ENCODE data around the gene NDFIP2. TPM values are rescaled to one million over a fixed set of nuclear protein-coding genes. Genes with fewer than 3 reads are reported as not detected.

Gene NDFIP2
- total and polyA plus RNA-seq, 2 donors (not counting 3 experiments of a cell fraction or from before 2014, with no cell fraction given), result 7.9 to 18.5 TPM

- intact Hi-C loops (cut with micrococcal nuclease), result no loop called here
- Histone ChIP-seq H3K36me3 (ENCODE audit: control insufficient read depth in 2 of 2, extremely low read depth in 1 of 2, insufficient read depth in 2 of 2, low read length in 2 of 2) (no peaks in the 10 kb centered on the region), H3K4me1 (ENCODE audit: control insufficient read depth, extremely low read depth, insufficient read depth, low read length) (peaks cover 11% of the 10 kb centered on the region), H4K20me1 (replicated peaks; ENCODE audit: control insufficient read depth, extremely low read depth, insufficient read depth, low read length) (no peaks in the 10 kb centered on the region), H2AFZ (ENCODE audit: low read depth, low read length) (no peak overlapping the region), H3K9me1 (replicated peaks; ENCODE audit: control insufficient read depth, extremely low read depth, insufficient read depth, low read length) (no peaks in the 10 kb centered on the region), H3K9ac (replicated peaks; ENCODE audit: extremely low read depth, insufficient read depth, low read length) (no peak overlapping the region), H3K27ac (ENCODE audit: insufficient read depth, low read depth, low read length) (no peak overlapping the region), H3K4me3 (replicated peaks in 1 of 3; ENCODE audit: insufficient read depth in 1 of 3, low read depth in 1 of 3, low read length in 3 of 3) (no peak overlapping the region), H3K27me3 (ENCODE audit: control insufficient read depth in 2 of 2, insufficient read depth in 2 of 2, low read length in 2 of 2) (no peaks in the 10 kb centered on the region), H3K4me2 (ENCODE audit: insufficient read depth, low read length) (no peak overlapping the region), H3K9me3 (replicated peaks; ENCODE audit: control insufficient read depth, insufficient read depth, low read length) (no peaks in the 10 kb centered on the region), H3K79me2 (ENCODE audit: control insufficient read depth, insufficient read depth, low read length) (no peaks in the 10 kb centered on the region)
- no peak for FAIRE-seq
- CTCF ChIA-PET, result interaction anchor here (0.6 to 1.8 kb wide), 4 partner anchors 33 to 1864 kb away, joined by 3 to 9 read pairs (median 4); no protein-coding TSS in a partner anchor
- dilution Hi-C loops (cut with MboI; ENCODE audit: extremely low pct_ligation_motif_present, low sequenced_read_pairs), result no loop called here
- DNase-seq (ENCODE audit: low read depth, low spot score), result no peak
- BruUV-seq (replicated peaks), result no TSS peak
- no peak for TF ChIP-seq MAX (IDR thresholded peaks at IDR 0.05; ENCODE audit: insufficient read depth, insufficient read length)
- no peak for TF ChIP-seq FOS (IDR thresholded peaks at IDR 0.05; ENCODE audit: borderline replicate concordance, insufficient read depth, low read length)
- no peak for TF ChIP-seq CTCF (IDR thresholded peaks at IDR 0.05; ENCODE audit: extremely low read depth in 1 of 2, insufficient read depth in 1 of 2, low read depth in 1 of 2, low read length in 2 of 2)
- TF ChIP-seq POLR2A (IDR thresholded peaks at IDR 0.05; ENCODE audit: low read depth, low read length), result no peak
- POLR2A ChIA-PET, result no interaction called here
Observed at GRCh38 chr13:79456656-79457365, 24.1 kb upstream of the NDFIP2 start.

- CTCF ChIA-PET, result interaction anchor here (1.0 to 2.8 kb wide), 4 partner anchors 33 to 84 kb away, joined by 3 to 17 read pairs (median 8); no protein-coding TSS in a partner anchor
- FAIRE-seq, result no peak
Observed at GRCh38 chr13:79457390-79457789, 23.6 kb upstream of the NDFIP2 start.

More at GRCh38 chr13:79457390-79457789, 23.6 kb upstream of the NDFIP2 start:
- no peaks in the 10 kb centered on the region for H3K9me1 ChIP-seq (replicated peaks; ENCODE audit: control insufficient read depth, extremely low read depth, insufficient read depth, low read length)
- dilution Hi-C loops (cut with MboI; ENCODE audit: extremely low pct_ligation_motif_present, low sequenced_read_pairs) (no loop called here), intact Hi-C loops (cut with micrococcal nuclease) (no loop called here)
- no peaks in the 10 kb centered on the region for H3K9me3 ChIP-seq (replicated peaks; ENCODE audit: control insufficient read depth, insufficient read depth, low read length)
- peaks cover 9% of the 10 kb centered on the region for H3K4me1 ChIP-seq (ENCODE audit: control insufficient read depth, extremely low read depth, insufficient read depth, low read length)
- TF ChIP-seq POLR2A (IDR thresholded peaks at IDR 0.05; ENCODE audit: low read depth, low read length) (no peak), FOS (IDR thresholded peaks at IDR 0.05; ENCODE audit: borderline replicate concordance, insufficient read depth, low read length) (no peak), MYC (IDR thresholded peaks at IDR 0.05; ENCODE audit: low read depth, low read length) (no peak), GATA2 (IDR thresholded peaks at IDR 0.05; ENCODE audit: insufficient read depth, insufficient read length, low read depth, low read length) (no peak), POLR2AphosphoS5 (IDR thresholded peaks at IDR 0.05; ENCODE audit: insufficient read depth, low read depth, low read length) (no peak), EZH2 (IDR thresholded peaks at IDR 0.05; ENCODE audit: borderline replicate concordance, low read depth, low read length, severe bottlenecking) (no peak), JUN (IDR thresholded peaks at IDR 0.05; ENCODE audit: borderline replicate concordance, insufficient read depth, insufficient read length, low read depth) (no peak), CTCF (IDR thresholded peaks at IDR 0.05; ENCODE audit: extremely low read depth in 1 of 2, insufficient read depth in 1 of 2, low read depth in 1 of 2, low read length in 2 of 2) (no peak), MAX (IDR thresholded peaks at IDR 0.05; ENCODE audit: insufficient read depth, insufficient read length) (no peak)
- no TSS peak for BruUV-seq (replicated peaks)
- POLR2A ChIA-PET, result no interaction called here
- no peaks in the 10 kb centered on the region for H4K20me1 ChIP-seq (replicated peaks; ENCODE audit: control insufficient read depth, extremely low read depth, insufficient read depth, low read length)
- H3K36me3 ChIP-seq (ENCODE audit: control insufficient read depth in 2 of 2, extremely low read depth in 1 of 2, insufficient read depth in 2 of 2, low read length in 2 of 2), result no peaks in the 10 kb centered on the region
- no peak overlapping the region for H3K4me3 ChIP-seq (replicated peaks in 1 of 3; ENCODE audit: insufficient read depth in 1 of 3, low read depth in 1 of 3, low read length in 3 of 3)
- no peaks in the 10 kb centered on the region for H3K79me2 ChIP-seq (ENCODE audit: control insufficient read depth, insufficient read depth, low read length)
- no peak for DNase-seq (ENCODE audit: low read depth, low spot score)
- no peak overlapping the region for H3K27ac ChIP-seq (ENCODE audit: insufficient read depth, low read depth, low read length)
- no peaks in the 10 kb centered on the region for H3K27me3 ChIP-seq (ENCODE audit: control insufficient read depth in 2 of 2, insufficient read depth in 2 of 2, low read length in 2 of 2)
- no peak overlapping the region for H2AFZ ChIP-seq (ENCODE audit: low read depth, low read length)
- no peak overlapping the region for H3K9ac ChIP-seq (replicated peaks; ENCODE audit: extremely low read depth, insufficient read depth, low read length)
- no peak overlapping the region for H3K4me2 ChIP-seq (ENCODE audit: insufficient read depth, low read length)

Data from endothelial cell of umbilical vein (primary cell).